Mammary epithelial cell (primary cell): Measurements from ENCODE around the gene SMARCAL1.

Experiments
- CTCF ChIP-seq, 2 donors: IDR thresholded peaks in 1 of 2; conservative IDR thresholded peaks in 1 of 2; 2 replicates each; pipeline ENCODE4 v1.5.1; 2011 to 2012; ENCODE audit warnings: inconsistent platforms in 2 of 2, low read length in 2 of 2, mild to moderate bottlenecking in 2 of 2, control low read depth in 1 of 2, low read depth in 1 of 2; ENCODE audit not compliant: insufficient read depth in 1 of 2; ENCODE audit errors: extremely low read depth in 1 of 2
- EZH2 ChIP-seq: IDR thresholded peaks from 2 replicates; pipeline ENCODE4 v1.6.1; 2012; ENCODE audit warnings: low read length, inconsistent platforms, borderline replicate concordance

- TF ChIP-seq CTCF (conservative IDR thresholded peaks at IDR 0.05 in 1 of 2, IDR thresholded peaks at IDR 0.05 in 1 of 2; ENCODE audit: extremely low read depth in 1 of 2, insufficient read depth in 1 of 2, low read depth in 1 of 2, low read length in 2 of 2) (no peak), EZH2 (no peak)
Measured at GRCh38 chr2:216469661-216470060, 57.4 kb downstream of the SMARCAL1 start.
